ENCODE data around the gene SAXO2. TPM values are rescaled to one million over a fixed set of nuclear protein-coding genes. Genes with fewer than 3 reads are reported as not detected.
"Not testable (repeated sequence)": the region's sequence is repeated elsewhere in the genome, so short reads cannot be mapped to it uniquely, and the experiment has no call there.

SAXO2 gene
- total RNA-seq, 1 donor from 2014 or later = 6.0 TPM

DNA sequence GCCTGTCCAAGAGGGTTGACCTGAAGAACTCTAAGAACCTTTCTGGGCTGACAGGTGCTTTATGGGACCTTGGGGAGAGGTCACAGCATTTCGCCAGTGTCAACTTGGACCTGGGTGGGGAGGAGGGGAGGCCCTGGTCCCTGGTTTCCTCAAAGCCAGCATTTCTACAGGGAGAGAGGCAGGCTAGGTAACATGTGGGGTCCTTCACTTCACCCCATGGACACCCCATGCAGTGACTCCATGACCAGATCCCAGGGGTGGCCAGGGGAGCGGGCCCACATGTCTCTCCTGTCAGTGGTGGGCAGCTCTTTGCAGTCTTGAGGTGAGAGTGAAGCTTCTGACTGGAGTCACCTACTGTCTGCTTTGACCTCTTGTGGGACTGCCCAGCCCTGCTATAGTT, 50.8 kb downstream of the SAXO2 start:
- Mint-ChIP-seq H3K4me3 (ENCODE audit: low read depth) (no peak overlapping the region), H3K27ac (no peak overlapping the region), H3K27me3 (no peaks in the 10 kb centered on the region), H3K4me1 (ENCODE audit: low read depth) (no peaks in the 10 kb centered on the region), H3K36me3 (ENCODE audit: insufficient read depth) (no peaks in the 10 kb centered on the region), H3K9me3 (ENCODE audit: low read depth) (peaks cover 3% of the 10 kb centered on the region)
- no peak for DNase-seq (ENCODE audit: low spot score, unreplicated experiment)
- TF ChIP-seq, protein P1, sequence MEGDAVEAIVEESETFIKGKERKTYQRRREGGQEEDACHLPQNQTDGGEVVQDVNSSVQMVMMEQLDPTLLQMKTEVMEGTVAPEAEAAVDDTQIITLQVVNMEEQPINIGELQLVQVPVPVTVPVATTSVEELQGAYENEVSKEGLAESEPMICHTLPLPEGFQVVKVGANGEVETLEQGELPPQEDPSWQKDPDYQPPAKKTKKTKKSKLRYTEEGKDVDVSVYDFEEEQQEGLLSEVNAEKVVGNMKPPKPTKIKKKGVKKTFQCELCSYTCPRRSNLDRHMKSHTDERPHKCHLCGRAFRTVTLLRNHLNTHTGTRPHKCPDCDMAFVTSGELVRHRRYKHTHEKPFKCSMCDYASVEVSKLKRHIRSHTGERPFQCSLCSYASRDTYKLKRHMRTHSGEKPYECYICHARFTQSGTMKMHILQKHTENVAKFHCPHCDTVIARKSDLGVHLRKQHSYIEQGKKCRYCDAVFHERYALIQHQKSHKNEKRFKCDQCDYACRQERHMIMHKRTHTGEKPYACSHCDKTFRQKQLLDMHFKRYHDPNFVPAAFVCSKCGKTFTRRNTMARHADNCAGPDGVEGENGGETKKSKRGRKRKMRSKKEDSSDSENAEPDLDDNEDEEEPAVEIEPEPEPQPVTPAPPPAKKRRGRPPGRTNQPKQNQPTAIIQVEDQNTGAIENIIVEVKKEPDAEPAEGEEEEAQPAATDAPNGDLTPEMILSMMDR (IDR thresholded peaks at IDR 0.05; ENCODE audit: unreplicated experiment) = no peak

DNA sequence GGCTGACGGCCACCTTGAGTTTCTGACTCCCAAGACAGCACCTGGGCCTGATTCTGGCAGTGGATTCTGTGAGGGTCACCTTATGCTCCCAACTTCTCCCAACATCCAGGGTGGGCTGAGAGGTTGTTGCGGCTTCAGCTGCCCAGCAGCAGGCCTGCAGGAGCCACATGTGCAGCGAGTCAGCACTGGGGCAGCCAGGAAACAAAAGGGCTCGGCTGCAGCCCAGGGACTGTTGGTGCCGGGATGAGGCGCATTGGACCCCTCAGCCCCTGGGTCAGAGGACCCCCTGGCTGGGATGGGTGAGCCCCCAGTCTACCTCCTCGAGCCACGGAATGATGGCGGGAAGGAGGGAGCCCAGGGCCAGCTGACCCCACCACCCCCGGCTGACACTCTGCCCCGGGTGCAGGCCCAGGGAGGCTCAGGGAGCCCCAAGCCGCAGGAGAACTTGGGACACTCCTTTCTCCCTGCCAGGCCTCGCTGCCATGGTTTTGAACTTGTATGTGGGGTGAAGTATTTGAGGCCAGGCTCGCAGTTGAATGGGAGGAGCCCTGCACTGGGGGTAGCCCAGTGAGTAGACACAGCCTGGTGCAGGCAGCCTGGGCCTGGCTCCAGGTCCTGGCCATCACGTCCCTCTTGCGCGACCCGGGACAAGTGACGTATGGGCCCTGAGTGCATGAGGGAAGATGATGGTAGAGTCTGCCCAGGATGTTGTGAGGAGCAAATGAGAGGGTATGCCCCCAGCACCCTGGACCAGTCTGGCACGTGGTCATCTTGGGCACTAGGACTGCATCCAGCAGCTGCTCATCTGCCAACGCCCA, 51.5 kb downstream of the SAXO2 start:
- H3K4me1 Mint-ChIP-seq (ENCODE audit: low read depth); H3K9me3 Mint-ChIP-seq (ENCODE audit: low read depth); H3K27ac Mint-ChIP-seq; H3K36me3 Mint-ChIP-seq (ENCODE audit: insufficient read depth); H3K4me3 Mint-ChIP-seq (ENCODE audit: low read depth); DNase-seq (ENCODE audit: low spot score, unreplicated experiment); H3K27me3 Mint-ChIP-seq: not testable (repeated sequence)

DNA sequence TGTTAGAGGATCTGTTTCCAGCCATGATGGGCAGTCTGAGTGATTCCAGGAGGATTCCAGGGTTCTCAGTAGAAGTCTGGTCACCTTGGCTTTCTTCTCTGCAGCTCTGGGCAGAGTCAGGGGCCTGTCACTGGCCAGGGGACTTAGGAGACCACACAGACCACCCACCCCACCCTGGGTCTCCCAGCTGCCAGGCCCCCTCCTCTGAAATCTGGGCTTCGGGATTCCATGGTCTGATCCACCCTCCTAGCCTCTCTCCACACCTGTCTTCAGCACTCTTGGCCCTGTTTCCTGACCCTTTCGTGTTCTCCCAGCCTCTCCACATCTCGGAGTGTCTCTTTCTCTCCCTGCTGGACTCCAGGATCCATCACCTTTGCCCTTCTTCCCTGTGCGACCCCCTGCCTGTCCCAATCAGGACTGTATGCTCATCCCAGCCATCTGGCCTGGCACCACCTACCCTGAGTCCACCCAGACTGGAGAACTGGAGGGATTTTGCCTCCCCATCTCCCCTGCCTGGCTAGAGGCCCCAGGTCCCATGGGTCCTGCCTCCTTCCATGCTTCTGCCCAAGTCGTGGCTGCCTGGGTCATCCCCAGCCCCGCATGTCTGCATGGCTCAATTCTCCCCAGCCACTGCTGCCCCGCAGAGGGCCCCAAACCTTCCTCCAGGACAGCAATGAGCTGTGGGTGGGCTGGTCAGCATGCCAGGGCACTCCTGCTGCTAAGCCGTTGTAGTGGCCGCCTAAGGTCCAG, 52.3 kb downstream of the SAXO2 start:
- Mint-ChIP-seq H3K4me1 (ENCODE audit: low read depth) (no peaks in the 10 kb centered on the region), H3K27me3 (no peaks in the 10 kb centered on the region), H3K36me3 (ENCODE audit: insufficient read depth) (no peaks in the 10 kb centered on the region), H3K27ac (no peak overlapping the region), H3K4me3 (ENCODE audit: low read depth) (no peak overlapping the region), H3K9me3 (ENCODE audit: low read depth) (peaks cover 3% of the 10 kb centered on the region)
- no peak for DNase-seq (ENCODE audit: low spot score, unreplicated experiment)
- TF ChIP-seq, protein P1 (IDR thresholded peaks at IDR 0.05; ENCODE audit: unreplicated experiment) = no peak

DNA sequence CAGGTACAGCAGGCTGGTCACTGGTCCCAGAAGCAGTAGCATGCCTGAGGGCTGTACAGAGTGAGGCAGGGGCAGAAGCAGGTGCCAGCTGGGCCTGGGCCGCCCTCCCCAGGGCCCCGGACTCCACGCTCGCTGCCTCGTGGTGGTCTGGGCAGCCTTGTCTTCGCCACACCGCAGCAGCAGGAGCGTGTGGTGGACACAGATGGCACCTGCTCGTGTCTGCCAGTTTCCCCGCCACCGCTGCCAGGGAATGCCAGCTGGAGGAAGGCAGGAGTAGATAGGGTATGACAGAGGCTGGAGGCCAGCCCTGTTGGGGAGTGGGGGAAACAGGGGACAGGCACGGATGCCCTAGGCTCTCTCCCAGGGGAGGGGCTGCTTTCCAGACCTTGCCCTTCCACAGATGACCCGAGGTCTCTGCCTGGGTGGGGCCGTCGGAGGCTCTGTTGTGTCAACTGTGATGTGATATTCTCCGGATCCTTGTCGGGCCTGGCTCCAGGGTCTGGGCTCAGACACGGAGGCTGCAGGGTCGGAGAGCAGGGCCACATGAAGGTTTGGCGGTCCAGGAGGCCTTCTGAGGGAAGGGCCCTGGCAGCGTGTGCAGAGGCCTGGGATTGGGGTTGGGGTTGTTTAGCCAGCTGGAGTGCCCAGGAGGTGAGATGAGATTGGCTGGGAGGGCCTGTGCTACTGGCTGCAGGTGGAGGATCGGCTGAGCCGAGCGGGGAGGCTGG, 53.1 kb downstream of the SAXO2 start:
- no peaks in the 10 kb centered on the region for H3K9me3 Mint-ChIP-seq (ENCODE audit: low read depth)
- no peaks in the 10 kb centered on the region for H3K4me1 Mint-ChIP-seq (ENCODE audit: low read depth)
- TF ChIP-seq, protein P1 (IDR thresholded peaks at IDR 0.05; ENCODE audit: unreplicated experiment) = no peak
- H3K27me3 Mint-ChIP-seq = no peaks in the 10 kb centered on the region
- DNase-seq (ENCODE audit: low spot score, unreplicated experiment) = no peak
- H3K27ac Mint-ChIP-seq = no peak overlapping the region
- no peaks in the 10 kb centered on the region for H3K36me3 Mint-ChIP-seq (ENCODE audit: insufficient read depth)
- no peak overlapping the region for H3K4me3 Mint-ChIP-seq (ENCODE audit: low read depth)

DNA sequence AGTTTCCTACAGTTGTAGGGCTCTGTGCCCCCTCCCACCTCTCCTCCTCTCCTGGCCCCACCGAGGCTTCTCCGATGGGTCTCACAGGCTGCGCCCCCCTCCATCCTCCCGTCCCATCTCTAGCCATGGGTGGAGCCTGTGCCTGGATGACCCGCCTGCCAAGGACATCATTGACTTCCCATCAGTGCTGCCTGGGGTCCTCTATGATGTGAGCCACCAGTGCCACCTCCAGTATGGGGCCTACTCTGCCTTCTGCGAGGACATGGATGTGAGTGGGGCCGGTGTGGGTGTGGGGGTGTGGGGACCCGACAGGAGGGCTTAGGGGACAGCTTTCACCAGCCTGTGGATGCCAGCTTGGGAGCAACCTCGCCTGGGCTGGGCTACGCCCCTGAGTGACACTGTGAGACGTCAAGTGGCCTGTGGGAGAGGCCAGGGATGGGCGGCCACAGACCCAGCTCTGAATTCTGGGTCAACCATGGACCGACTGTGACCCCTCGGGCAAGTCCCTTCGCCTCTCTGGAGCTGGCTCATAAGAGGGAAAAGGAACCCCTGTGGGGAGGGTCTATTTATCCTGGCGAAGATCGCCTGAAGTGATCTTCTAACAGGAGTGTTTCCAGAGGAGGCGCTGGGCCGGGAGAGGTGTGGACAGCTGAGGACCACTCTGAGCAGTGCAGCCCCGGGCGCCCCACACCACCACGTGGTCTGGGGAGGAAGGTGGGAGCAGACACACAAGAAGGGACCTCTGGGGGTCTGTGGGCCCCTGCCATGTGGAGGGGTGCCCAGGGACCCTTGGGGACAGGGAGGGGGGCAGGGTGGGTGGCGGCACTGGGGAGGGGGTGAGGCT, 53.9 kb downstream of the SAXO2 start:
- H3K36me3 Mint-ChIP-seq (ENCODE audit: insufficient read depth); H3K27me3 Mint-ChIP-seq; H3K27ac Mint-ChIP-seq; H3K9me3 Mint-ChIP-seq (ENCODE audit: low read depth); H3K4me1 Mint-ChIP-seq (ENCODE audit: low read depth); DNase-seq (ENCODE audit: low spot score, unreplicated experiment); H3K4me3 Mint-ChIP-seq (ENCODE audit: low read depth): not testable (repeated sequence)

All from progenitor cell of endocrine pancreas (in vitro differentiated cells).